K562 (cell line): ENCODE data around the gene IGSF9. TPM values are rescaled to one million over a fixed set of nuclear protein-coding genes. Genes with fewer than 3 reads are reported as not detected.

ENCODE experiments used
- ATF1 ChIP-seq, 2 experiments: fragments of 450-650 bp in 1 of 2; IDR thresholded peaks; 2 replicates each; pipeline ENCODE4 v1.6.1; 2016; ENCODE audit warnings: missing compliant biosample characterization in 1 of 2, missing genetic modification characterization in 1 of 2
- CBX2 ChIP-seq: fragments of 200-600 bp; sonication (generic); IDR thresholded peaks from one replicate; pipeline ENCODE4 v1.6.1; 2012; ENCODE audit warnings: mild to moderate bottlenecking, low read length, inconsistent platforms; ENCODE audit not compliant: insufficient read depth, poor library complexity, severe bottlenecking
- CC2D1A ChIP-seq: fragments of 450-650 bp; IDR thresholded peaks from 2 replicates; pipeline ENCODE4 v1.6.1; 2017; ENCODE audit warnings: mild to moderate bottlenecking
- CEBPG ChIP-seq, 3 experiments: fragments of 200-800 bp in 1 of 3; sonication (Bioruptor generic) in 1 of 3; sonication (generic) in 1 of 3; formaldehyde crosslinking in 1 of 3; IDR thresholded peaks in 2 of 3; conservative IDR thresholded peaks in 1 of 3; 2 replicates each; pipeline versions ENCODE4 v1.6.1 to v1.8.0; 2016 to 2022; ENCODE audit warnings: missing compliant biosample characterization in 2 of 3, missing genetic modification characterization in 2 of 3, mild to moderate bottlenecking in 1 of 3, missing genetic modification reagents in 1 of 3
- GABPB1 ChIP-seq: sonication (generic); formaldehyde crosslinking; IDR thresholded peaks from 2 replicates; pipeline ENCODE4 v1.8.0; 2022; ENCODE audit warnings: mild to moderate bottlenecking, missing genetic modification reagents
- ILK ChIP-seq: fragments of 450-650 bp; IDR thresholded peaks from 2 replicates; pipeline ENCODE4 v1.6.1; 2016; ENCODE audit warnings: missing genetic modification characterization, low read depth, mild to moderate bottlenecking, missing compliant biosample characterization, moderate library complexity, borderline replicate concordance
- LCOR ChIP-seq: sonication (generic); formaldehyde crosslinking; IDR thresholded peaks from 2 replicates; pipeline ENCODE4 v1.8.0; 2022; ENCODE audit warnings: mild to moderate bottlenecking, missing genetic modification reagents
- MEIS2 ChIP-seq: fragments of 450-650 bp; IDR thresholded peaks from 2 replicates; pipeline ENCODE4 v1.6.1; 2014; ENCODE audit warnings: mild to moderate bottlenecking; ENCODE audit not compliant: partially characterized antibody
- MYNN ChIP-seq, 2 experiments: sonication (generic); formaldehyde crosslinking in 1 of 2; IDR thresholded peaks; 2 replicates each; pipeline versions ENCODE4 v1.5.0 to v1.6.1; 2016 to 2020; ENCODE audit warnings: antibody characterized with exemption in 1 of 2, missing genetic modification reagents in 1 of 2
- NCOA1 ChIP-seq: fragments of 450-650 bp; IDR thresholded peaks from 2 replicates; pipeline ENCODE4 v1.6.1; 2016; ENCODE audit warnings: low read depth
- NFIX ChIP-seq: fragments of 250-450 bp; sonication (Bioruptor Pico); IDR thresholded peaks from 2 replicates; pipeline ENCODE4 v1.4.0; 2020; ENCODE audit warnings: low read depth, mild to moderate bottlenecking, moderate library complexity
- NONO ChIP-seq, 2 experiments: fragments of 200-400 bp in 1 of 2; fragments of 450-650 bp in 1 of 2; formaldehyde crosslinking in 1 of 2; IDR thresholded peaks; 2 replicates each; pipeline ENCODE4 v1.6.1; 2017; ENCODE audit warnings: low read depth in 2 of 2, mild to moderate bottlenecking in 2 of 2, moderate library complexity in 2 of 2, low read length in 1 of 2
- PRPF4 ChIP-seq: fragments of 200-400 bp; formaldehyde crosslinking; IDR thresholded peaks from one replicate; pipeline ENCODE4 v1.6.1; 2017; ENCODE audit warnings: low read length, low read depth, mild to moderate bottlenecking; ENCODE audit not compliant: insufficient read depth, poor library complexity, severe bottlenecking
- RCOR1 ChIP-seq, 2 experiments: IDR thresholded peaks; 2 replicates each; pipeline ENCODE4 v1.6.1; 2012; ENCODE audit warnings: low read depth in 2 of 2, low read length in 2 of 2, borderline replicate concordance in 1 of 2, improper control_type of control experiment in 1 of 2
- STAT5A ChIP-seq: IDR thresholded peaks from 2 replicates; pipeline ENCODE4 v1.6.1; 2012; ENCODE audit warnings: low read length, inconsistent platforms, borderline replicate concordance
- TAF9B ChIP-seq: fragments of 450-650 bp; IDR thresholded peaks from 2 replicates; pipeline ENCODE4 v1.6.1; 2018; ENCODE audit warnings: mild to moderate bottlenecking; ENCODE audit not compliant: partially characterized antibody
- TRIM25 ChIP-seq: fragments of 450-650 bp; IDR thresholded peaks from 2 replicates; pipeline ENCODE4 v1.7.0; 2016; ENCODE audit warnings: borderline replicate concordance
- ZNF224 ChIP-seq: sonication (generic); formaldehyde crosslinking; IDR thresholded peaks from 2 replicates; pipeline ENCODE4 v1.8.0; 2022; ENCODE audit warnings: mild to moderate bottlenecking, missing genetic modification reagents
- ZNF583 ChIP-seq: fragments of 250-450 bp; sonication (Bioruptor Pico); IDR thresholded peaks from 2 replicates; pipeline ENCODE4 v1.4.0; 2020
- ZNF778 ChIP-seq: fragments of 450-650 bp; formaldehyde crosslinking; IDR thresholded peaks from 2 replicates; pipeline ENCODE4 v1.4.0; 2020; ENCODE audit warnings: mild to moderate bottlenecking, moderate library complexity
- ZNF830 ChIP-seq: fragments of 250-450 bp; sonication (Bioruptor Pico); IDR thresholded peaks from 2 replicates; pipeline ENCODE4 v1.5.0; 2021; ENCODE audit warnings: mild to moderate bottlenecking
- polyA plus RNA-seq, 8 experiments: library from polyadenylated mRNA; depleted of rRNA in 4 of 8; stranded (reverse) in 5 of 8; unstranded in 3 of 8; fragments of >200 nt; fragmentation: Nextera tagmentation in 2 of 8; fragmentation: Illumina TruSeq in 1 of 8; extraction: Ambion mirVana in 2 of 8; extraction: Trizol in 1 of 8; gene quantifications; 2 replicates each; pipeline versions ENCODE4 v1.2.1 to v1.2.3, GENCODE V29; 2011 to 2014; ENCODE audit warnings: inconsistent platforms in 1 of 8, missing spikeins in 1 of 8
- total RNA-seq, 7 experiments: library from RNA; depleted of rRNA in 6 of 7; stranded (reverse); fragments of >200 nt in 6 of 7; fragmentation: Illumina TruSeq in 2 of 7; extraction: Trizol in 2 of 7; gene quantifications; 2 replicates each; pipeline versions ENCODE4 v1.2.1 to v1.2.3, GENCODE V29; 2011 to 2021; ENCODE audit warnings: low replicate concordance in 1 of 7
- TF ChIP-seq, protein P1 (sequence below): fragments of 450-650 bp; formaldehyde crosslinking; IDR thresholded peaks from 2 replicates; pipeline ENCODE4 v1.4.0; 2022; ENCODE audit warnings: mild to moderate bottlenecking, moderate library complexity
- TF ChIP-seq, protein P2 (sequence below): fragments of 450-650 bp; IDR thresholded peaks from 2 replicates; pipeline ENCODE4 v1.6.1; 2018; ENCODE audit warnings: mild to moderate bottlenecking, low read depth; ENCODE audit not compliant: partially characterized antibody

Gene IGSF9
- total and polyA plus RNA-seq, 9 of the 15 experiments (the other 6 are each of a cell fraction or from before 2014, with no cell fraction given), result 0.03 to 0.29 (median 0.07) TPM; not detected in 1

- TF ChIP-seq, protein P1, sequence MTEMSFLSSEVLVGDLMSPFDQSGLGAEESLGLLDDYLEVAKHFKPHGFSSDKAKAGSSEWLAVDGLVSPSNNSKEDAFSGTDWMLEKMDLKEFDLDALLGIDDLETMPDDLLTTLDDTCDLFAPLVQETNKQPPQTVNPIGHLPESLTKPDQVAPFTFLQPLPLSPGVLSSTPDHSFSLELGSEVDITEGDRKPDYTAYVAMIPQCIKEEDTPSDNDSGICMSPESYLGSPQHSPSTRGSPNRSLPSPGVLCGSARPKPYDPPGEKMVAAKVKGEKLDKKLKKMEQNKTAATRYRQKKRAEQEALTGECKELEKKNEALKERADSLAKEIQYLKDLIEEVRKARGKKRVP (CRISPR knock-in tag), result no peak
- TF ChIP-seq TAF9B, result peak; percentile 87
- peak; percentile 9 for TF ChIP-seq PRPF4
- peak; percentile 61 for TF ChIP-seq GABPB1
- peak in 1 of 2 experiments; percentile 23; a peak in 1 of 4 replicates for TF ChIP-seq RCOR1 (IDR thresholded peaks at IDR 0.05; ENCODE audit: borderline replicate concordance in 1 of 2, low read depth in 2 of 2, low read length in 2 of 2)
- TF ChIP-seq ILK, result no peak
- TF ChIP-seq MYNN (IDR thresholded peaks at IDR 0.05), result peak; percentile 84; the same call in 1 of the 2 replicates
- no peak for TF ChIP-seq MYNN (CRISPR knock-in tag; IDR thresholded peaks at IDR 0.05)
- no peak for TF ChIP-seq ZNF830 (CRISPR knock-in tag)
- peak; percentile 70; the same call in 1 of the 2 replicates for TF ChIP-seq NCOA1
- no peak for TF ChIP-seq TRIM25
- no peak for TF ChIP-seq ATF1 (CRISPR knock-in tag; IDR thresholded peaks at IDR 0.05)
- peak; percentile 85; the same call in 1 of the 2 replicates for TF ChIP-seq ATF1 (tag; IDR thresholded peaks at IDR 0.05)
- 0 out of 2 replicates have a peak, but pooled peaks have one; percentile 50 for TF ChIP-seq LCOR (CRISPR knock-in tag)
- no peak for TF ChIP-seq ZNF224 (CRISPR knock-in tag)
- peak in 1 of 2 experiments; percentile 75; a peak in 1 of 4 replicates for TF ChIP-seq NONO (IDR thresholded peaks at IDR 0.05; ENCODE audit: low read depth in 2 of 2, low read length in 1 of 2)
- no peak for TF ChIP-seq MEIS2
- TF ChIP-seq ZNF583, result no peak
- TF ChIP-seq, protein P2, sequence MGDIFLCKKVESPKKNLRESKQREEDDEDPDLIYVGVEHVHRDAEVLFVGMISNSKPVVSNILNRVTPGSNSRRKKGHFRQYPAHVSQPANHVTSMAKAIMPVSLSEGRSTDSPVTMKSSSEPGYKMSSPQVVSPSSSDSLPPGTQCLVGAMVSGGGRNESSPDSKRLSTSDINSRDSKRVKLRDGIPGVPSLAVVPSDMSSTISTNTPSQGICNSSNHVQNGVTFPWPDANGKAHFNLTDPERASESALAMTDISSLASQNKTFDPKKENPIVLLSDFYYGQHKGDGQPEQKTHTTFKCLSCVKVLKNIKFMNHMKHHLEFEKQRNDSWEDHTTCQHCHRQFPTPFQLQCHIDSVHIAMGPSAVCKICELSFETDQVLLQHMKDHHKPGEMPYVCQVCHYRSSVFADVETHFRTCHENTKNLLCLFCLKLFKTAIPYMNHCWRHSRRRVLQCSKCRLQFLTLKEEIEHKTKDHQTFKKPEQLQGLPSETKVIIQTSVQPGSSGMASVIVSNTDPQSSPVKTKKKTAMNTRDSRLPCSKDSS, result no peak
- TF ChIP-seq STAT5A, result no peak
- TF ChIP-seq NFIX (CRISPR knock-in tag), result no peak
- no peak for TF ChIP-seq CEBPG (CRISPR knock-in tag; IDR thresholded peaks at IDR 0.05)
- TF ChIP-seq CEBPG (tag; conservative IDR thresholded peaks at IDR 0.05 in 1 of 2, IDR thresholded peaks at IDR 0.05 in 1 of 2), result no peak
- TF ChIP-seq CBX2, result no peak
- no peak for TF ChIP-seq CC2D1A
- no peak for TF ChIP-seq ZNF778 (CRISPR knock-in tag)
Measured at GRCh38 chr1:159924025-159924790, 21.2 kb downstream of the IGSF9 start (continued).
